Adrenal gland (tissue), 12 donors: ENCODE measurements around the gene GLI1. TPM values are rescaled to one million over a fixed set of nuclear protein-coding genes. Genes with fewer than 3 reads are reported as not detected.

ENCODE experiments used
- DNase-seq, 7 donors: peaks; one replicate each; pipeline ENCODE4 v3.0.0-alpha.2; 2019 to 2020
- H3K27ac ChIP-seq, 5 donors: fragments of 200-600 bp; sonication (generic) in 4 of 5; 1 replicate in 3 of 5; 2 replicates in 2 of 5; pipeline versions ENCODE4 v1.5.1 to v1.8.0; 2016 to 2020; ENCODE audit warnings: mild to moderate bottlenecking in 1 of 5
- H3K27me3 ChIP-seq: fragments of 200-600 bp; 2 replicates; pipeline ENCODE4 v1.8.0; 2021
- H3K36me3 ChIP-seq, 2 donors: fragments of 200-600 bp; replicated peaks in 1 of 2; 1 replicate in 1 of 2; 2 replicates in 1 of 2; pipeline versions ENCODE4 v1.5.1 to v1.8.0; 2018 to 2022
- H3K4me1 ChIP-seq, 2 donors: fragments of 200-600 bp; replicated peaks in 1 of 2; 1 replicate in 1 of 2; 2 replicates in 1 of 2; pipeline versions ENCODE4 v1.5.1 to v1.8.0; 2018 to 2021
- H3K4me3 ChIP-seq, 4 donors: fragments of 200-600 bp; sonication (generic) in 3 of 4; one replicate each; pipeline ENCODE4 v1.5.1; 2016 to 2018
- H3K9me3 ChIP-seq, 3 donors: fragments of 200-600 bp; sonication (generic) in 1 of 3; replicated peaks in 1 of 3; 1 replicate in 2 of 3; 2 replicates in 1 of 3; pipeline versions ENCODE4 v1.5.1 to v1.8.0; 2016 to 2021
- CTCF ChIP-seq, 6 experiments: fragments of 450-650 bp in 4 of 6; fragments of 200-600 bp in 2 of 6; sonication (generic) in 1 of 6; IDR thresholded peaks; 1 replicate in 5 of 6; 2 replicates in 1 of 6; pipeline versions ENCODE4 v1.5.1 to v1.8.0; 2016 to 2021; ENCODE audit warnings: antibody characterized with exemption in 6 of 6, mild to moderate bottlenecking in 2 of 6, moderate library complexity in 1 of 6
- POLR2A ChIP-seq, 2 donors: fragments of 450-650 bp; IDR thresholded peaks; one replicate each; pipeline ENCODE4 v1.6.1; 2017; ENCODE audit warnings: antibody characterized with exemption in 2 of 2, mild to moderate bottlenecking in 2 of 2, moderate library complexity in 1 of 2
- WGBS, 4 donors: extraction: QIAGEN DNeasy Blood & Tissue Kit in 2 of 4; methylation state at CpG; one replicate each; pipeline versions ENCODE4 v1.1.5 to v1.1.7; 2013 to 2017; 5-methylcytosine and 5-hydroxymethylcytosine counted together
- intact Hi-C, 2 donors: fragments of 100-400 bp; cut with DNase I; formaldehyde crosslinking; loops; one replicate each; pipeline versions ENCODE4 v1.14.1 to v1.15.0; 2022 to 2023
- polyA plus RNA-seq, 3 donors: library from polyadenylated mRNA; stranded (reverse); fragments of 200-250 nt in 2 of 3; fragments of 350-450 nt in 1 of 3; fragmentation: Illumina TruSeq in 1 of 3; extraction: RNeasy Lipid Tissue Mini Kit (QIAGEN cat#74804) in 1 of 3; gene quantifications; one replicate each; pipeline ENCODE4 v1.2.3, GENCODE V29; 2013 to 2014
- total RNA-seq, 9 donors: library from RNA; depleted of rRNA in 4 of 9; stranded (reverse); fragments of >200 nt in 4 of 9; fragments of 120-200 nt in 1 of 9; fragmentation: NEBNext Ultra II Directional in 1 of 9; extraction: Animal tissue kit (Norgen Biotek cat#: 25700) in 1 of 9; gene quantifications; one replicate each; pipeline versions ENCODE4 v1.1.0 to v1.2.4, GENCODE V29; 2013 to 2023
- donor health status: healthy with polysubstance abuse.
- donor health status: Bipolar disorder and iron deficiency.
- donor health status: DM: yes; HTN: yes; CAD: no.
- donor health status: DM: no; HTN: no; CAD: no.
- donor health status: DM: no; HTN: no; CAD: no.
- donor health status: DM: yes; HTN: yes; CAD: no.

GLI1 gene
- total and polyA plus RNA-seq, 12 donors: 0.30 to 7.2 (median 1.4) TPM

- DNase-seq: no peak
- intact Hi-C loops: no loop called here
- H3K36me3 ChIP-seq: peaks cover 0 to 73% of the 10 kb centered on the region in 2 donors
Measured at GRCh38 chr12:57514720-57515407, 55.3 kb downstream of the GLI1 start.

GRCh38 chr12:57515408-57515933, 55.9 kb downstream of the GLI1 start:
- H3K4me3 ChIP-seq: no peak overlapping the region
- H3K9me3 ChIP-seq: no peaks in the 10 kb centered on the region
- peaks cover 16 to 26% of the 10 kb centered on the region in 2 donors for H3K4me1 ChIP-seq
- TF ChIP-seq POLR2A (IDR thresholded peaks at IDR 0.05) (no peak), CTCF (IDR thresholded peaks at IDR 0.05) (no peak)
- no peaks in the 10 kb centered on the region for H3K27me3 ChIP-seq
- WGBS, 4 donors: 55 to 66% (median 64%) methylated on average over 3 of the region's 3 CpGs
- intact Hi-C loops: no loop called here
- DNase-seq: no peak
- peaks cover 0 to 67% of the 10 kb centered on the region in 2 donors for H3K36me3 ChIP-seq
- H3K27ac ChIP-seq: no peak overlapping the region

More at GRCh38 chr12:57514720-57515407, 55.3 kb downstream of the GLI1 start:
- Histone ChIP-seq H3K27me3 (no peaks in the 10 kb centered on the region), H3K4me1 (peaks cover 16 to 26% of the 10 kb centered on the region in 2 donors), H3K27ac (no peak overlapping the region), H3K9me3 (no peaks in the 10 kb centered on the region), H3K4me3 (no peak overlapping the region)
- WGBS, 4 donors: 83 to 92% (median 90%) methylated on average over 9 of the region's 9 CpGs
- TF ChIP-seq CTCF (IDR thresholded peaks at IDR 0.05) (no peak), POLR2A (IDR thresholded peaks at IDR 0.05) (no peak)

GRCh38 chr12:57515934-57516541, 56.5 kb downstream of the GLI1 start:
- Histone ChIP-seq H3K9me3 (no peaks in the 10 kb centered on the region), H3K4me3 (no peak overlapping the region), H3K27ac (peak overlapping the region in 1 of 5 donors; percentile 100), H3K36me3 (peaks cover 0 to 67% of the 10 kb centered on the region in 2 donors), H3K4me1 (peaks cover 19 to 29% of the 10 kb centered on the region in 2 donors), H3K27me3 (no peaks in the 10 kb centered on the region)
- TF ChIP-seq CTCF (IDR thresholded peaks at IDR 0.05): no peak
- TF ChIP-seq POLR2A (IDR thresholded peaks at IDR 0.05): no peak
- DNase-seq: no peak
- intact Hi-C loops: no loop called here
- WGBS, 4 donors: 83 to 86% (median 85%) methylated on average over 11 of the region's 11 CpGs

GRCh38 chr12:57516617-57517153, 57.1 kb downstream of the GLI1 start:
- 79 to 90% (median 87%) methylated on average over 11 of the region's 11 CpGs for WGBS, 4 donors
- H3K36me3 ChIP-seq: peaks cover 0 to 61% of the 10 kb centered on the region in 2 donors

More at GRCh38 chr12:57516617-57517153, 57.1 kb downstream of the GLI1 start:
- DNase-seq: no peak
- peaks cover 26 to 36% of the 10 kb centered on the region in 2 donors for H3K4me1 ChIP-seq
- TF ChIP-seq CTCF (IDR thresholded peaks at IDR 0.05): no peak
- no peak for TF ChIP-seq POLR2A (IDR thresholded peaks at IDR 0.05)
- H3K27me3 ChIP-seq: no peaks in the 10 kb centered on the region
- H3K4me3 ChIP-seq: no peak overlapping the region
- intact Hi-C loops: no loop called here
- no peaks in the 10 kb centered on the region for H3K9me3 ChIP-seq
- H3K27ac ChIP-seq: peak overlapping the region in 2 of 5 donors; percentile 72 to 100
